Neural cell (in vitro differentiated cells): ENCODE results near the gene HPSE2. TPM values are rescaled to one million over a fixed set of nuclear protein-coding genes. Genes with fewer than 3 reads are reported as not detected.

Source experiments
- H2AFZ ChIP-seq: fragments of 200-600, 300-800 bp; sonication (generic), shearing (Covaris generic); 2 replicates; pipeline ENCODE4 v1.6.0; 2014; ENCODE audit warnings: low read depth, mild to moderate bottlenecking, antibody characterized with exemption, low read length, moderate library complexity
- H3F3A ChIP-seq: fragments of 200-600 bp; shearing (Covaris generic); 2 replicates; pipeline ENCODE4 v1.6.1; 2016; ENCODE audit warnings: mild to moderate bottlenecking, moderate library complexity, mixed read lengths, antibody characterized with exemption, low read length; ENCODE audit not compliant: insufficient read depth, poor library complexity, severe bottlenecking
- H3K27ac ChIP-seq: fragments of 200-600, 300-800 bp; sonication (generic), shearing (Covaris generic); 2 replicates; pipeline ENCODE4 v1.5.1; 2014; ENCODE audit warnings: mild to moderate bottlenecking, low read length, moderate library complexity
- H3K27me3 ChIP-seq: fragments of 300-800, 200-600 bp; sonication (generic), shearing (Covaris generic); 2 replicates; pipeline ENCODE4 v1.6.0; 2014; ENCODE audit warnings: mild to moderate bottlenecking, low read depth, low read length, moderate library complexity; ENCODE audit not compliant: insufficient read depth
- H3K36me3 ChIP-seq: fragments of 300-800, 200-600 bp; sonication (generic), shearing (Covaris generic); 2 replicates; pipeline ENCODE4 v1.5.1; 2014; ENCODE audit warnings: mild to moderate bottlenecking, antibody characterized with exemption, low read length, moderate library complexity; ENCODE audit not compliant: insufficient read depth
- H3K4me2 ChIP-seq: fragments of 300-800, 200-600 bp; sonication (generic), shearing (Covaris generic); 2 replicates; pipeline ENCODE4 v1.6.0; 2014; ENCODE audit warnings: mild to moderate bottlenecking, low read length
- H3K4me3 ChIP-seq: fragments of 300-800, 200-600 bp; sonication (generic), shearing (Covaris generic); 2 replicates; pipeline ENCODE4 v1.5.1; 2014; ENCODE audit warnings: mild to moderate bottlenecking, low read length, moderate library complexity
- H3K79me2 ChIP-seq: fragments of 200-600 bp; shearing (Covaris generic); replicated peaks from 2 replicates; pipeline ENCODE4 v1.6.0; 2014; ENCODE audit warnings: mild to moderate bottlenecking, low read length, moderate library complexity; ENCODE audit not compliant: insufficient read depth
- H3K9ac ChIP-seq: fragments of 300-800, 200-600 bp; sonication (generic), shearing (Covaris generic); 2 replicates; pipeline ENCODE4 v1.6.1; 2016; ENCODE audit warnings: mild to moderate bottlenecking, low read length, mixed read lengths
- H3K9me2 ChIP-seq: fragments of 200-600 bp; shearing (Covaris generic); 2 replicates; pipeline ENCODE4 v1.6.1; 2016; ENCODE audit warnings: mild to moderate bottlenecking, low read length, mixed read lengths; ENCODE audit not compliant: insufficient read depth
- H3K9me3 ChIP-seq: fragments of 200-600, 300-800 bp; sonication (generic), shearing (Covaris generic); 2 replicates; pipeline ENCODE4 v1.6.1; 2016; ENCODE audit warnings: mild to moderate bottlenecking, mixed run types, low read length, moderate library complexity, mixed read lengths
- H4K20me1 ChIP-seq: fragments of 200-600 bp; shearing (Covaris generic); 2 replicates; pipeline ENCODE4 v1.6.1; 2016; ENCODE audit warnings: mild to moderate bottlenecking, mixed run types; ENCODE audit not compliant: insufficient read depth
- EP300 ChIP-seq: fragments of 450-650 bp; conservative IDR thresholded peaks from 2 replicates; pipeline ENCODE4 v1.6.1; 2014; ENCODE audit warnings: antibody characterized with exemption, mild to moderate bottlenecking, moderate library complexity; ENCODE audit not compliant: poor library complexity, severe bottlenecking
- EZH2 ChIP-seq: fragments of 200-600, 300-800 bp; shearing (Covaris generic), sonication (generic); IDR thresholded peaks from 2 replicates; pipeline ENCODE4 v1.6.1; 2014; ENCODE audit warnings: antibody characterized with exemption, low read length, borderline replicate concordance, mild to moderate bottlenecking; ENCODE audit not compliant: insufficient read depth, poor library complexity, severe bottlenecking
- MXI1 ChIP-seq: fragments of 450-650 bp; conservative IDR thresholded peaks from 2 replicates; pipeline ENCODE4 v1.6.1; 2014; ENCODE audit warnings: antibody characterized with exemption, mild to moderate bottlenecking; ENCODE audit not compliant: poor library complexity, severe bottlenecking
- POLR2AphosphoS5 ChIP-seq: IDR thresholded peaks from 2 replicates; pipeline ENCODE4 v1.6.1; 2012
- RAD21 ChIP-seq: fragments of 450-650 bp; conservative IDR thresholded peaks from 2 replicates; pipeline ENCODE4 v1.6.1; 2014; ENCODE audit warnings: antibody characterized with exemption, mild to moderate bottlenecking, moderate library complexity
- REST ChIP-seq: IDR thresholded peaks from 2 replicates; pipeline ENCODE4 v1.6.1; 2012; ENCODE audit warnings: borderline replicate concordance
- SMC3 ChIP-seq: fragments of 450-650 bp; conservative IDR thresholded peaks from 2 replicates; pipeline ENCODE4 v1.6.1; 2014; ENCODE audit warnings: antibody characterized with exemption, mild to moderate bottlenecking, moderate library complexity; ENCODE audit not compliant: poor library complexity
- TAF1 ChIP-seq: IDR thresholded peaks from 2 replicates; pipeline ENCODE4 v1.6.1; 2012; ENCODE audit warnings: low read depth
- polyA plus RNA-seq: library from polyadenylated mRNA; depleted of rRNA; stranded (reverse); fragments of >200 nt; gene quantifications from 2 replicates; pipeline ENCODE4 v1.2.3, GENCODE V29; 2014
- TF ChIP-seq, protein P1 (sequence below): fragments of 450-650 bp; IDR thresholded peaks from 2 replicates; pipeline ENCODE4 v1.5.1; 2014; ENCODE audit warnings: antibody characterized with exemption, mild to moderate bottlenecking, moderate library complexity; ENCODE audit not compliant: poor library complexity, severe bottlenecking

HPSE2 gene
- polyA plus RNA-seq, 1 donor from 2014 or later, result not detected

DNA sequence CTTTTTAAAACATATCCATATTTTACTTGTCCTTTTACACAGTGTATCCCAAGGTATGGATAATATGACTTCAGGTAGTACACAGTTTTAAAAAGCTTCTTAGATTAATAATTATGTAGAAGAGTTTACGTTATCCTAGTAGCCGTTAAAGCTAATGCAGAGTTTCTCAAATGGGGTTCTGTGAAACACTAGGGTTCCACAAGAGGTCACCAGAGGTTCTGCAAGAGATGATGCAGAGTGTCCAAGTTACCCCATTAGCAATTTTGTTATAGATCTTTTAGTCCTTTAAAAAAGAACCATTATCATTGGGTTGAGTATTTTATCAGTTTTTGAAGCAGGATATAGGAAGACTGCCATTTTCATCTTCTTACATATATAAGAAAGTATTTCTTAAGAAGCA is 490.0 kb downstream of the HPSE2 start:
- no peaks in the 10 kb centered on the region for H3K9me2 ChIP-seq
- no peaks in the 10 kb centered on the region for H3F3A ChIP-seq
- no peak overlapping the region for H2AFZ ChIP-seq
- H3K27ac ChIP-seq, result no peak overlapping the region
- H3K36me3 ChIP-seq, result no peaks in the 10 kb centered on the region
- H3K9me3 ChIP-seq, result no peaks in the 10 kb centered on the region
- H3K9ac ChIP-seq, result no peak overlapping the region
- no peaks in the 10 kb centered on the region for H3K27me3 ChIP-seq
- no peaks in the 10 kb centered on the region for H4K20me1 ChIP-seq
- no peak for TF ChIP-seq TAF1
- no peak for TF ChIP-seq MXI1
- no peak for TF ChIP-seq POLR2AphosphoS5
- TF ChIP-seq, protein P1, sequence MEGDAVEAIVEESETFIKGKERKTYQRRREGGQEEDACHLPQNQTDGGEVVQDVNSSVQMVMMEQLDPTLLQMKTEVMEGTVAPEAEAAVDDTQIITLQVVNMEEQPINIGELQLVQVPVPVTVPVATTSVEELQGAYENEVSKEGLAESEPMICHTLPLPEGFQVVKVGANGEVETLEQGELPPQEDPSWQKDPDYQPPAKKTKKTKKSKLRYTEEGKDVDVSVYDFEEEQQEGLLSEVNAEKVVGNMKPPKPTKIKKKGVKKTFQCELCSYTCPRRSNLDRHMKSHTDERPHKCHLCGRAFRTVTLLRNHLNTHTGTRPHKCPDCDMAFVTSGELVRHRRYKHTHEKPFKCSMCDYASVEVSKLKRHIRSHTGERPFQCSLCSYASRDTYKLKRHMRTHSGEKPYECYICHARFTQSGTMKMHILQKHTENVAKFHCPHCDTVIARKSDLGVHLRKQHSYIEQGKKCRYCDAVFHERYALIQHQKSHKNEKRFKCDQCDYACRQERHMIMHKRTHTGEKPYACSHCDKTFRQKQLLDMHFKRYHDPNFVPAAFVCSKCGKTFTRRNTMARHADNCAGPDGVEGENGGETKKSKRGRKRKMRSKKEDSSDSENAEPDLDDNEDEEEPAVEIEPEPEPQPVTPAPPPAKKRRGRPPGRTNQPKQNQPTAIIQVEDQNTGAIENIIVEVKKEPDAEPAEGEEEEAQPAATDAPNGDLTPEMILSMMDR, result no peak
- TF ChIP-seq REST, result no peak
- TF ChIP-seq EP300, result no peak
- TF ChIP-seq SMC3, result no peak
- TF ChIP-seq EZH2, result no peak
- no peak for TF ChIP-seq RAD21
- H3K79me2 ChIP-seq, result no peaks in the 10 kb centered on the region
- H3K4me3 ChIP-seq, result no peak overlapping the region
- H3K4me2 ChIP-seq, result no peak overlapping the region

- H2AFZ ChIP-seq, result no peak overlapping the region
- no peaks in the 10 kb centered on the region for H3K36me3 ChIP-seq
- no peaks in the 10 kb centered on the region for H3F3A ChIP-seq
- H3K9me2 ChIP-seq, result no peaks in the 10 kb centered on the region
- H3K27ac ChIP-seq, result no peak overlapping the region
- TF ChIP-seq REST, result no peak
- no peak for TF ChIP-seq EZH2
- TF ChIP-seq TAF1, result no peak
- no peak for TF ChIP-seq MXI1
- TF ChIP-seq, protein P1, result no peak
- no peak for TF ChIP-seq SMC3
- no peak for TF ChIP-seq RAD21
- TF ChIP-seq POLR2AphosphoS5, result no peak
- no peaks in the 10 kb centered on the region for H3K79me2 ChIP-seq
- H4K20me1 ChIP-seq, result no peaks in the 10 kb centered on the region
- no peak overlapping the region for H3K4me2 ChIP-seq
- H3K9ac ChIP-seq, result no peak overlapping the region
- no peak overlapping the region for H3K4me3 ChIP-seq
- no peaks in the 10 kb centered on the region for H3K9me3 ChIP-seq
- H3K27me3 ChIP-seq, result no peaks in the 10 kb centered on the region
Observed at GRCh38 chr10:98720551-98720950, 515.1 kb downstream of the HPSE2 start.
